K562 (cell line): ENCODE data around the gene CTDSPL. TPM values are rescaled to one million over a fixed set of nuclear protein-coding genes. Genes with fewer than 3 reads are reported as not detected.

Experiments
- ARID2 ChIP-seq: fragments of 450-650 bp; IDR thresholded peaks from 2 replicates; pipeline ENCODE4 v1.6.1; 2017; ENCODE audit warnings: antibody characterized with exemption, mild to moderate bottlenecking
- HES1 ChIP-seq: fragments of 450-650 bp; IDR thresholded peaks from 2 replicates; pipeline ENCODE4 v1.6.1; 2016; ENCODE audit warnings: low read depth, mild to moderate bottlenecking, moderate library complexity
- HMGN3 ChIP-seq: IDR thresholded peaks from 2 replicates; pipeline ENCODE4 v1.6.1; 2011; ENCODE audit warnings: borderline replicate concordance, low read depth, mild to moderate bottlenecking, mixed read lengths, low read length; ENCODE audit not compliant: insufficient read length; ENCODE audit errors: extremely low read depth
- SMARCC2 ChIP-seq: fragments of 450-650 bp; IDR thresholded peaks from 2 replicates; pipeline ENCODE4 v1.6.1; 2017; ENCODE audit warnings: antibody characterized with exemption, moderate library complexity, mild to moderate bottlenecking, low read depth
- TOE1 ChIP-seq, 2 experiments: fragments of 450-650 bp in 1 of 2; sonication (generic) in 1 of 2; formaldehyde crosslinking in 1 of 2; IDR thresholded peaks; 2 replicates each; pipeline versions ENCODE4 v1.7.1 to v1.8.0; 2016 to 2022; ENCODE audit warnings: borderline replicate concordance in 2 of 2, mild to moderate bottlenecking in 2 of 2, antibody characterized with exemption in 1 of 2, inconsistent platforms in 1 of 2, low read depth in 1 of 2, missing genetic modification reagents in 1 of 2, moderate library complexity in 1 of 2
- XRCC5 ChIP-seq: fragments of 200-400 bp; formaldehyde crosslinking; IDR thresholded peaks from 2 replicates; pipeline ENCODE4 v1.6.1; 2017; ENCODE audit warnings: low read depth, mild to moderate bottlenecking, low read length
- ZNF316 ChIP-seq: fragments of 450-650 bp; IDR thresholded peaks from 2 replicates; pipeline ENCODE4 v1.6.1; 2016
- ZNF655 ChIP-seq: fragments of 250-450 bp; sonication (Bioruptor Pico); IDR thresholded peaks from 2 replicates; pipeline ENCODE4 v1.5.0; 2021
- polyA plus RNA-seq, 8 experiments: library from polyadenylated mRNA; depleted of rRNA in 4 of 8; stranded (reverse) in 5 of 8; unstranded in 3 of 8; fragments of >200 nt; fragmentation: Nextera tagmentation in 2 of 8; fragmentation: Illumina TruSeq in 1 of 8; extraction: Ambion mirVana in 2 of 8; extraction: Trizol in 1 of 8; gene quantifications; 2 replicates each; pipeline versions ENCODE4 v1.2.1 to v1.2.3, GENCODE V29; 2011 to 2014; ENCODE audit warnings: inconsistent platforms in 1 of 8, missing spikeins in 1 of 8
- total RNA-seq, 7 experiments: library from RNA; depleted of rRNA in 6 of 7; stranded (reverse); fragments of >200 nt in 6 of 7; fragmentation: Illumina TruSeq in 2 of 7; extraction: Trizol in 2 of 7; gene quantifications; 2 replicates each; pipeline versions ENCODE4 v1.2.1 to v1.2.3, GENCODE V29; 2011 to 2021; ENCODE audit warnings: low replicate concordance in 1 of 7
- TF ChIP-seq, protein P1 (sequence below), 2 experiments: fragments of 200-800 bp in 1 of 2; sonication (Bioruptor generic) in 1 of 2; sonication (generic) in 1 of 2; formaldehyde crosslinking in 1 of 2; IDR thresholded peaks in 1 of 2; conservative IDR thresholded peaks in 1 of 2; 2 replicates each; pipeline versions ENCODE4 v1.5.0 to v1.6.1; 2016 to 2020; ENCODE audit warnings: missing compliant biosample characterization in 1 of 2, missing genetic modification characterization in 1 of 2, missing genetic modification reagents in 1 of 2
- TF ChIP-seq, protein P2 (sequence below): fragments of 450-650 bp; IDR thresholded peaks from 2 replicates; pipeline ENCODE4 v1.6.1; 2016; ENCODE audit warnings: mild to moderate bottlenecking, moderate library complexity

The CTDSPL gene
- total and polyA plus RNA-seq, 9 of the 15 experiments (the other 6 are each of a cell fraction or from before 2014, with no cell fraction given) = 5.1 to 19.3 (median 11.3) TPM

DNA sequence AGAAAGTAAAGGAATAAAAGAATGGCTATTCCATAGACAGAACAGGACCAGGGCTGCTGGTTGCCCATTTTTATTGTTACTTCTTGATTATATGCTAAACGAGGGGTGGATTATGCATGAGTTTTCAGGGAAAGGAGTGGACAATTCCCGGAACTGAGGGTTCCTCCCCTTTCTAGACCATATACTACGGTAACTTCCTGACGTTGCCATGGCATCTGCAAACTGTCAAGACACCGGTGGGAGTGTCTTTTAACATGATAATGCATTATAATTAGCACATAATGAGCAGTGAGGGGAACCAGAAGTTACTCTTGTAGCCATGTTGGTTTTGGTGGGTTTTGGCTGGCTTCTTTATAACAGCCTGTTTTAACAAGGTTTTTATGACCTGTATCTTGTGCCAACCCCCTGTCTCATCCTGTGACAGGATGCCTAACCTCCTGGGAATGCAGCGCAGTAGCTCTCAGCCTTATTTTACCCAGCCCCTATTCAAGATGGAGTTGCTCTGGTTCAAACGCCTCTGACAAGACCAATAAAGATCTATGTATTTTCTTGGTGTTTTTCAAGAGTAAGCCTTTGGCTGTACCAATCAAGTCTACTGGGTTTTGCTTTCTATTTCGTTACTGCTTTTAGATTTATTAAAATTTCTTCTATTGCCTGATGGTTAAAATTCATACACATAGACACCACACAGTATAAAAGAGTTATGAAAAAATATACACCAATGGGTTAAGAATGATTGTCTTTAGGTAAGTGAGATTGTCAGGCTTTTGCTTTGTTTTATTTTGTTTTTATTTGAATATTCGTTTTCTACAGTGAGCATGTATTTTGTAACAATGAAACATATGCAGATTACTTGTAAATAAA is 37.4 kb upstream of the CTDSPL start (continued):
- TF ChIP-seq ZNF655 (CRISPR knock-in tag) (no peak), TOE1 (IDR thresholded peaks at IDR 0.05; ENCODE audit: borderline replicate concordance) (no peak), TOE1 (CRISPR knock-in tag; IDR thresholded peaks at IDR 0.05; ENCODE audit: borderline replicate concordance, low read depth) (no peak), HES1 (no peak), HMGN3 (no peak), XRCC5 (no peak), ZNF316 (no peak), SMARCC2 (no peak), ARID2 (no peak)
- TF ChIP-seq, protein P1, sequence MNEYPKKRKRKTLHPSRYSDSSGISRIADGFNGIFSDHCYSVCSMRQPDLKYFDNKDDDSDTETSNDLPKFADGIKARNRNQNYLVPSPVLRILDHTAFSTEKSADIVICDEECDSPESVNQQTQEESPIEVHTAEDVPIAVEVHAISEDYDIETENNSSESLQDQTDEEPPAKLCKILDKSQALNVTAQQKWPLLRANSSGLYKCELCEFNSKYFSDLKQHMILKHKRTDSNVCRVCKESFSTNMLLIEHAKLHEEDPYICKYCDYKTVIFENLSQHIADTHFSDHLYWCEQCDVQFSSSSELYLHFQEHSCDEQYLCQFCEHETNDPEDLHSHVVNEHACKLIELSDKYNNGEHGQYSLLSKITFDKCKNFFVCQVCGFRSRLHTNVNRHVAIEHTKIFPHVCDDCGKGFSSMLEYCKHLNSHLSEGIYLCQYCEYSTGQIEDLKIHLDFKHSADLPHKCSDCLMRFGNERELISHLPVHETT (CRISPR knock-in tag; conservative IDR thresholded peaks at IDR 0.05 in 1 of 2, IDR thresholded peaks at IDR 0.05 in 1 of 2) = peak in 1 of 2 experiments; percentile 99; a peak in 2 of 4 replicates
- TF ChIP-seq, protein P2, sequence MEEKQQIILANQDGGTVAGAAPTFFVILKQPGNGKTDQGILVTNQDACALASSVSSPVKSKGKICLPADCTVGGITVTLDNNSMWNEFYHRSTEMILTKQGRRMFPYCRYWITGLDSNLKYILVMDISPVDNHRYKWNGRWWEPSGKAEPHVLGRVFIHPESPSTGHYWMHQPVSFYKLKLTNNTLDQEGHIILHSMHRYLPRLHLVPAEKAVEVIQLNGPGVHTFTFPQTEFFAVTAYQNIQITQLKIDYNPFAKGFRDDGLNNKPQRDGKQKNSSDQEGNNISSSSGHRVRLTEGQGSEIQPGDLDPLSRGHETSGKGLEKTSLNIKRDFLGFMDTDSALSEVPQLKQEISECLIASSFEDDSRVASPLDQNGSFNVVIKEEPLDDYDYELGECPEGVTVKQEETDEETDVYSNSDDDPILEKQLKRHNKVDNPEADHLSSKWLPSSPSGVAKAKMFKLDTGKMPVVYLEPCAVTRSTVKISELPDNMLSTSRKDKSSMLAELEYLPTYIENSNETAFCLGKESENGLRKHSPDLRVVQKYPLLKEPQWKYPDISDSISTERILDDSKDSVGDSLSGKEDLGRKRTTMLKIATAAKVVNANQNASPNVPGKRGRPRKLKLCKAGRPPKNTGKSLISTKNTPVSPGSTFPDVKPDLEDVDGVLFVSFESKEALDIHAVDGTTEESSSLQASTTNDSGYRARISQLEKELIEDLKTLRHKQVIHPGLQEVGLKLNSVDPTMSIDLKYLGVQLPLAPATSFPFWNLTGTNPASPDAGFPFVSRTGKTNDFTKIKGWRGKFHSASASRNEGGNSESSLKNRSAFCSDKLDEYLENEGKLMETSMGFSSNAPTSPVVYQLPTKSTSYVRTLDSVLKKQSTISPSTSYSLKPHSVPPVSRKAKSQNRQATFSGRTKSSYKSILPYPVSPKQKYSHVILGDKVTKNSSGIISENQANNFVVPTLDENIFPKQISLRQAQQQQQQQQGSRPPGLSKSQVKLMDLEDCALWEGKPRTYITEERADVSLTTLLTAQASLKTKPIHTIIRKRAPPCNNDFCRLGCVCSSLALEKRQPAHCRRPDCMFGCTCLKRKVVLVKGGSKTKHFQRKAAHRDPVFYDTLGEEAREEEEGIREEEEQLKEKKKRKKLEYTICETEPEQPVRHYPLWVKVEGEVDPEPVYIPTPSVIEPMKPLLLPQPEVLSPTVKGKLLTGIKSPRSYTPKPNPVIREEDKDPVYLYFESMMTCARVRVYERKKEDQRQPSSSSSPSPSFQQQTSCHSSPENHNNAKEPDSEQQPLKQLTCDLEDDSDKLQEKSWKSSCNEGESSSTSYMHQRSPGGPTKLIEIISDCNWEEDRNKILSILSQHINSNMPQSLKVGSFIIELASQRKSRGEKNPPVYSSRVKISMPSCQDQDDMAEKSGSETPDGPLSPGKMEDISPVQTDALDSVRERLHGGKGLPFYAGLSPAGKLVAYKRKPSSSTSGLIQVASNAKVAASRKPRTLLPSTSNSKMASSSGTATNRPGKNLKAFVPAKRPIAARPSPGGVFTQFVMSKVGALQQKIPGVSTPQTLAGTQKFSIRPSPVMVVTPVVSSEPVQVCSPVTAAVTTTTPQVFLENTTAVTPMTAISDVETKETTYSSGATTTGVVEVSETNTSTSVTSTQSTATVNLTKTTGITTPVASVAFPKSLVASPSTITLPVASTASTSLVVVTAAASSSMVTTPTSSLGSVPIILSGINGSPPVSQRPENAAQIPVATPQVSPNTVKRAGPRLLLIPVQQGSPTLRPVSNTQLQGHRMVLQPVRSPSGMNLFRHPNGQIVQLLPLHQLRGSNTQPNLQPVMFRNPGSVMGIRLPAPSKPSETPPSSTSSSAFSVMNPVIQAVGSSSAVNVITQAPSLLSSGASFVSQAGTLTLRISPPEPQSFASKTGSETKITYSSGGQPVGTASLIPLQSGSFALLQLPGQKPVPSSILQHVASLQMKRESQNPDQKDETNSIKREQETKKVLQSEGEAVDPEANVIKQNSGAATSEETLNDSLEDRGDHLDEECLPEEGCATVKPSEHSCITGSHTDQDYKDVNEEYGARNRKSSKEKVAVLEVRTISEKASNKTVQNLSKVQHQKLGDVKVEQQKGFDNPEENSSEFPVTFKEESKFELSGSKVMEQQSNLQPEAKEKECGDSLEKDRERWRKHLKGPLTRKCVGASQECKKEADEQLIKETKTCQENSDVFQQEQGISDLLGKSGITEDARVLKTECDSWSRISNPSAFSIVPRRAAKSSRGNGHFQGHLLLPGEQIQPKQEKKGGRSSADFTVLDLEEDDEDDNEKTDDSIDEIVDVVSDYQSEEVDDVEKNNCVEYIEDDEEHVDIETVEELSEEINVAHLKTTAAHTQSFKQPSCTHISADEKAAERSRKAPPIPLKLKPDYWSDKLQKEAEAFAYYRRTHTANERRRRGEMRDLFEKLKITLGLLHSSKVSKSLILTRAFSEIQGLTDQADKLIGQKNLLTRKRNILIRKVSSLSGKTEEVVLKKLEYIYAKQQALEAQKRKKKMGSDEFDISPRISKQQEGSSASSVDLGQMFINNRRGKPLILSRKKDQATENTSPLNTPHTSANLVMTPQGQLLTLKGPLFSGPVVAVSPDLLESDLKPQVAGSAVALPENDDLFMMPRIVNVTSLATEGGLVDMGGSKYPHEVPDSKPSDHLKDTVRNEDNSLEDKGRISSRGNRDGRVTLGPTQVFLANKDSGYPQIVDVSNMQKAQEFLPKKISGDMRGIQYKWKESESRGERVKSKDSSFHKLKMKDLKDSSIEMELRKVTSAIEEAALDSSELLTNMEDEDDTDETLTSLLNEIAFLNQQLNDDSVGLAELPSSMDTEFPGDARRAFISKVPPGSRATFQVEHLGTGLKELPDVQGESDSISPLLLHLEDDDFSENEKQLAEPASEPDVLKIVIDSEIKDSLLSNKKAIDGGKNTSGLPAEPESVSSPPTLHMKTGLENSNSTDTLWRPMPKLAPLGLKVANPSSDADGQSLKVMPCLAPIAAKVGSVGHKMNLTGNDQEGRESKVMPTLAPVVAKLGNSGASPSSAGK = no peak
